DOHH2 (cell line): ENCODE results near the gene RPS5.
"Not testable (repeated sequence)": the region's sequence is repeated elsewhere in the genome, so short reads cannot be mapped to it uniquely, and the experiment has no call there.

Source experiments
- CTCF ChIP-seq: fragments of 200-600 bp; sonication (generic); IDR thresholded peaks from one replicate; pipeline ENCODE4 v1.5.1; 2014; ENCODE audit warnings: antibody characterized with exemption, mild to moderate bottlenecking, low read depth, low read length; ENCODE audit not compliant: poor library complexity, severe bottlenecking
- EZH2phosphoT487 ChIP-seq: fragments of 200-600 bp; sonication (generic); IDR thresholded peaks from 2 replicates; pipeline ENCODE4 v1.6.1; 2017; ENCODE audit warnings: borderline replicate concordance, mild to moderate bottlenecking, antibody characterized with exemption, low read length, moderate library complexity, mixed read lengths

- not testable (repeated sequence) for TF ChIP-seq CTCF, EZH2phosphoT487
These were observed 55.9 kb downstream of the RPS5 start for GRCh38 chr19:58442986-58443385.
